CD4-positive, alpha-beta T cell treated with Interleukin-17A for 4 hours (primary cell): ENCODE results near the gene CFP.

Experiments used
- DNase-seq: peaks from one replicate; pipeline ENCODE4 v3.0.0-alpha.2; 2020; ENCODE audit warnings: mixed read lengths

Gene CFP

GRCh38 chrX:47597222-47597621, 32.5 kb downstream of the CFP start:
- no peak for DNase-seq

- DNase-seq = no peak
Observed at GRCh38 chrX:47596256-47596655, 33.5 kb downstream of the CFP start.

GRCh38 chrX:47595716-47596251, 33.9 kb downstream of the CFP start:
- no peak for DNase-seq

- DNase-seq = no peak
Observed at GRCh38 chrX:47593522-47593921, 36.2 kb downstream of the CFP start.

GRCh38 chrX:47590984-47591383, 38.7 kb downstream of the CFP start:
- no peak for DNase-seq

GRCh38 chrX:47587906-47588735, 41.6 kb downstream of the CFP start:
- DNase-seq = no peak

GRCh38 chrX:47587091-47587891, 42.4 kb downstream of the CFP start:
- no peak for DNase-seq

- no peak for DNase-seq
Observed at GRCh38 chrX:47586043-47586787, 43.5 kb downstream of the CFP start.

GRCh38 chrX:47585273-47585672, 44.5 kb downstream of the CFP start:
- DNase-seq = no peak

GRCh38 chrX:47584714-47585113, 45.0 kb downstream of the CFP start:
- no peak for DNase-seq

GRCh38 chrX:47583240-47583861, 46.4 kb downstream of the CFP start:
- DNase-seq = no peak

GRCh38 chrX:47581731-47582647, 47.7 kb downstream of the CFP start, which contains the start of gene TIMP1:
TIMP1 (plus strand) TSS chrX:47582436; CDS start chrX:47583416, 980 bp downstream.
- DNase-seq = peak; percentile 88

- peak; percentile 34 for DNase-seq
Observed at GRCh38 chrX:47579537-47579936, 50.2 kb downstream of the CFP start.

- no peak for DNase-seq
Observed at GRCh38 chrX:47578692-47579091, 51.0 kb downstream of the CFP start.

GRCh38 chrX:47577901-47578300, 51.8 kb downstream of the CFP start:
- no peak for DNase-seq

- DNase-seq = no peak
Observed at GRCh38 chrX:47577424-47577823, 52.3 kb downstream of the CFP start.

GRCh38 chrX:47576021-47576898, 53.5 kb downstream of the CFP start:
- no peak for DNase-seq

GRCh38 chrX:47574547-47575301, 55.0 kb downstream of the CFP start:
- no peak for DNase-seq

- DNase-seq = no peak
Observed at GRCh38 chrX:47574076-47574546, 55.6 kb downstream of the CFP start.
